G401 (cell line): Measurements from ENCODE around the gene SURF6. TPM values are rescaled to one million over a fixed set of nuclear protein-coding genes. Genes with fewer than 3 reads are reported as not detected.
A peak's percentile ranks its signal among the peaks of the same experiment; 100 is the strongest.
"Not testable (repeated sequence)": the region's sequence is repeated elsewhere in the genome, so short reads cannot be mapped to it uniquely, and the experiment has no call there.

Experiments
- DNase-seq: peaks from one replicate; pipeline ENCODE4 v3.0.0-alpha.2; 2015; ENCODE audit warnings: low spot score
- in situ Hi-C: cut with HindIII; loops from 2 replicates; pipeline ENCODE4 v1.10.0; 2016; ENCODE audit warnings: low sequenced_read_pairs, mixed read lengths
- total RNA-seq: library from RNA; depleted of rRNA; stranded (reverse); fragments of >200 nt; shearing (Covaris generic); gene quantifications from 2 replicates; pipeline ENCODE4 v1.2.3, GENCODE V29; 2014; rRNA removed

The SURF6 gene
- total RNA-seq: 23.3 and 40.6 TPM in 2 replicates

DNA sequence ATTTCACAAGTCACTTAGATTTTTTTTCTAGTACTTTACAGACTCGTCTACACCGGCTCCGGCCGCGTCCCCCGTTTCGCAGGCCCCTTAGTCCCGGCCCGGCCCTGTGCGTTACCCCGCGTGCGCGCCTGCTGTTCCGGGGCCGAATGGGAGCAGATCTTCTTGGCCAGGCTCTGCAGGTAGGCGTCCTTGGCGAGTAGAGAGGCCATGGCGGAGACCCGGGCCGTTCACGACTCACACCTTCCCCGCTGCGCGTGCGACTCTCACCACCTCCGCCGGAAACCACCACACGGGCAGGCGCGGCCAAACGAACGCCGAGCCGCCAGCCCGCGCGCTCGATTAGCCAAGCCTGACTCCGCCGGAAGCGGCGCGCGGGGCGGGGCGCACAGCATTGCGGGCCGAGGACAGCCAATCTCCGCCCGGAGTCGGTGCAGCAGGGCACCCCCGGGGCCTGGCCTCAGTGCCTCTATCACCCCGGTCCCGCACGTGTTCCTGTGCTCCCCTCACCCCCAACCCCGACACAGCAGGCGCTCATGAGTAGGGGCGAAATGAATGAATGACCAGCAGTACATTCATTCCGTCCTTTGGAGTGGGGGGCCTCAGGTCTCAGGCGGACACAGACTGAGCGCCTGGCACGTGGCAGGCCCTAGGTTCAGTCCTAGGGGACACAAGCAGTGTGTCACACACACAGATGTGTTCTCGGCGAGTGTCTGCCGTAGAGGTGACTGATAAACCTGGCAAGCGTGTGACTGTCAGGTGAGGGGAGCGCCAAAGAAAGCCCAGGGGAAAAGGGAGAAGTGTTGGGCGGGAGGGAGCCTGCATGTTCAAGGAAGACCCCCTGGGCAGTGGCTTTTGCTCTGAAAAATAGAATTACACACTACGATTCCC, at the start of gene SURF6:
Gene SURF6, minus strand, starts transcription at position 265 of the 888 bp plus-strand sequence. Its CDS starts 56 bp downstream, at position 209.
- peak; percentile 89 for DNase-seq
- in situ Hi-C loops: no loop called here

DNA sequence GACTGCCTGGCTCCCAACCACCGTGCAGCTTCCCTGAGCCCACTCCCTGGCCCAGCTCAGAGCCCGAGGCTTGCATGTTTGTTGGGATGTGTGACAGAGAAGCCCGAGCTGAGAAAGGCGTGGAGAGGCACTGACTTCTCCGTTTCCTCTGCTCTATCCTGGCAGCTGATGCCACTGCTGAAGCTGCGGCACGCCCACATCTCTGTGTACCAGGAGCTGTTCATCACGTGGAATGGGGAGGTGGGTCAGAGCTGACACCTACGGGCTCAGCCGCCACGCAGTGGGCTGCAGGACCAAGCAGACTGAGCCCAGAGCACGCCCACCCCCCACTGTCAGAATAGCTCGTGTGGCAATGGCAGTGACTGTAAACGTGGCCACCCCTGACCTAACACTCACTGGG, 49.5 kb upstream of the SURF6 start:
- no peak for DNase-seq
- in situ Hi-C loops: no loop called here

DNA sequence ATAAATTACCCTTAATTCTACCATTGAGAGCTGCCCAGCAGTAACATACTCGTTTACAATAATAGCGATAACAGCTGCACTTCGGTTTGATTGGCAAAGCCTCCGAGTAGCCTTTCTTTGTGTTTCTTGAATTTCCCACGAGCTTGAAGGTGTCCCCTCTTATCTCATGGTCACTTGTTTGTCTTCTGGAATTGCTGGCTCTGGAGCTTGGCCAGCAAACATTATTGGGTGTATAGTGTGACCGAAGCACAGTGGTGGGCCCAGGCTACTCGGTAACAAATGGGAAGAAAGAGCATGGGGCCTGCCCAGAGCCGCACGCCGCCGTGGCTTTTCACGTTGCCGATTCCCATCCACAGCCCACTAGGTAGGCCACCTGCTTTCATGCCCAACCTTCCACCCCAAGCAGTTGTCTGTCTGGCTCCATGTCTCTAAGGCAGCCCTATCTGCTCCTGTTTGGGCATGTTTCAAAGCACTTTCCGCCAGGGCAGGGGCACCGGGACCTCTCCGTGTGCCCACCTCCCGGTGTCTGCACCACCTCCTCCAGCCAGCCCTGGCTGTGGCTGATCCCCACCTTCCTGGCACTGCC, 48.8 kb upstream of the SURF6 start:
- no peak for DNase-seq
- in situ Hi-C loops: no loop called here

DNA sequence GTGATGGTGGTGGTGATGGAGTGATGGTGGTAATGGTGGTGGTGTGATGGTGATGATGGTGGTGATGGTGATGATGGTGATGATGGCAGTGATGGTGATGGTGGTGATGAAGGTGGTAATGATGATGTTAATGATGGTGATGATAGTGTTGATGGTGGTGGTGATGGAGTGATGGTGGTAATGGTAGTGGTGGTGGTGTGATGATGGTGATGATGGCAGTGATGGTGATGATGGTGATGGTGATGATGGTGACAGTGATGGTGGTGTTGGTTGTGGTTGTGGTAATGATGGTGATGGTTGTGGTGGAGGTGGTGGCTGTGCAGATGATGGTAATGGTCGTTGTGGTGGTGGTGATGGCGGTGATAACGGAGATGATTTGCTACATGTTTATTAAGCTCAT, 47.5 kb upstream of the SURF6 start:
- in situ Hi-C loops: no loop called here
- DNase-seq: no peak

DNA sequence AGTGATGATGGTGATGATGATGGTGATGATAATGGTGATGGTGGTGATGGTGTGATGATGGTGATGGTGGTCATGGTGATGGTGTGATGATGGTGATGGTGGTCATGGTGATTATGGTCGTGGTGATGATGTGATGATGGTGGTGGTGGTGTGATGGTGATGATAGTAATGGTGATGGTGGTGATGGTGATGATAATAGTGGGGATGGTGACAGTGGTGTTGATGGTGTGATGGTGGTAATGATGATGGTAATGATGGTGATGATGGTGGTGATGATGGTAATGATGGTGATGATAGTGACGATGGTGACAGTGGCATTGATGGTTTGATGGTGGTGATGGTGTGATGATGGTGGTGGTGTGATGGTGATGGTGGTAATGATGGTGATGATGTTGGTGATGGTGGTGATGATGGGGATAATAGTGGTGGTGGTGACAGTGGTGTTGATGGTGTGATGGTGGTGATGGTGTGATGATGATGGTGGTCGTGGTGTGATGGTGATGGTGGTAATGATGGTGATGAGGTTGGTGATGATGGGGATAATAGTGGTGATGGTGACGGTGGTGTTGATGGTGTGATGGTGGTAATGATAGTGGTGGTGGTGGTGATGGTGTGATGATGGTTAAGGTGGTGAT, 46.6 kb upstream of the SURF6 start:
- in situ Hi-C loops: no loop called here
- DNase-seq: no peak

DNA sequence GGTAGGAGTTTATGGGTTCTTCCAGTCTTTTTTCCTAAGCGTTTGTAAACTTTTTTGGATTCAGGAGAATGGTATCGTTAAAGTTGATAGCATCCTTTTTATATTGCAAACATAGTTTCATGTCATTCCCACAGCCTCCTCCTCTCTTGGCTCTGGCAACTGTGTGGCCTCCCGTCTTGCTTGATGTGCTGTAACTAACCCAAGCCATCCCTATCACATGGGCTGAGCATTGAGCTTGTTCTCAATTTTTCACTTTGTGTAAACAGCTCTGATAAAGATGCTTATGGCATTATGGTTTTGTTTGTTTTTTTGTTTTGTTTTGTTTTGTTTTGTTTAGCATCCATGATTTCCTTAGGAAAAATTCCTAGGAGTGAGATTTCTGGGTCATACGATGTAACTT, 44.7 kb upstream of the SURF6 start:
- DNase-seq: no peak
- in situ Hi-C loops: no loop called here

DNA sequence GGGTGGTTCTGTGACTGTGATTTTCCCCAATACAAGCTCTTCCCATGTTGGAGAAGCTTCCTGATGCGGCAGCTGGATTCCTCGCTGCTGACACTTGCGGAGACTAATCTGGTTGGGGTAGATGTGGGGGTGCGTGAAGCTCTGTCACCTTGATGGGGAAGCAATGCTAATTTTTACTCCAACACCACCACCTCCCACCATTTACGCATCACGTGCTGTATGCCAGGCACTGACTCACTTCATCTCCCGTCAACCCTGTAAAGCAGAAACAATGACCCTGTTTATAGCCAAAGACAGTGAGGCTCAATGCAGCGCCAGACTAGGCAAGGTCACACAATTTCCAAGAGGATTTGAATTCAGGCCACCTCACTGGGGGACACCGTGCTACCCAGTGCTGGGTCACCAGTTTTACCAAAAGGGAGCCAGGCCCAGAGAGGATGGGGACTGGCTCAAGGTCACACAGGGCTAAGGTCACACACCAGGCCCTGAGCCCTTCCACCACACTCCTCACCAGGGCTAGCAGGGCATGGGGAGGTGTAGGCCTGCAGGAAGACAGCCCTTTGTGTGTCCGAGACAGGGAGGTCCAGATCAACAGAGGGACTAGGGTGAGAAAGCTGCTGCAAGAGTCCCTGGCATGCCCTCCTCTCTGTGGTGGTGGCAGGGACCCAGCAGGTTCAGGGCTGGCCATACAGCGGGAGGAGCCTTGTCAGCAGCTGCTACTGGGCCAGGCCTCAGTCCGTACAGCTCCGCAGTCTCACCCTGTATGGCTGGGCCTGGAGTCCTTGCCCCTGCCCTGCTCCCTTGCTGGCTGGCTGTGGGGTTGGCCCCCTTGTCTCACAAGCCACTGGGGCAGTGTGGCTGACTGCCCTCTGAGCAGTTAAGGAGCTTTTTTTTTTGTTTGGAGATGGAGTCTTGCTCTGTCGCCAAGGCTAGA, 43.4 kb upstream of the SURF6 start:
- no peak for DNase-seq
- in situ Hi-C loops: loop anchor here (5.0 kb wide), 1 partner anchor 38 kb away; the partner anchor contains the start of gene REXO4

DNA sequence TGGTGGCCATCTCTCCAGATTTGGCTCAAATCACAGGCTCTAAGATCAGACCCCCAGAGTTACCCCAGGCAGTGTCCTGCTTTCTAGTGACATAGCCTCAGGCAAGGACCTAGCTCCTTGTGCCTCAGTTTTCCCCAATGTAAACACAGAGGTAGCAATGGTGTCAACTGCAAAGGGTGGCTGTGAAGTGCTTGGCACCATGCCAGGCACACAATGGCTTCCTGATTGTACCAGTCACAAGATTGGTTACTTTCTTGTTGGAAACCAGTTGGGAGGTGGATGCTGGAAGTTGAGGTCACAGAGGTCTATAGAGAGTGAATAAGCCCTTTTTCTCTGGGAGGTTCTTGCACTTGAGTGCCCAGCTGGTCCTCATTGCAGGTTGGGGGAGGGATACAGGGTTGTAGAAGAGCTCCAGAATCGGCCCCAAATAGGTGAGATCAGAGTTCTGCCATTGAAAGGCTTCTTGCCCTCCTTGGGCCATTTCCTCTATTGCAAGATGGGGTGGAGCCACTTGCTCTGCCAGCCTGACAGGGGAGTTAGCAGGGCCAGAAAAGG, 42.5 kb upstream of the SURF6 start:
- in situ Hi-C loops: loop anchor here (5.0 kb wide), 1 partner anchor 39 kb away; the partner anchor contains the start of gene REXO4
- no peak for DNase-seq

DNA sequence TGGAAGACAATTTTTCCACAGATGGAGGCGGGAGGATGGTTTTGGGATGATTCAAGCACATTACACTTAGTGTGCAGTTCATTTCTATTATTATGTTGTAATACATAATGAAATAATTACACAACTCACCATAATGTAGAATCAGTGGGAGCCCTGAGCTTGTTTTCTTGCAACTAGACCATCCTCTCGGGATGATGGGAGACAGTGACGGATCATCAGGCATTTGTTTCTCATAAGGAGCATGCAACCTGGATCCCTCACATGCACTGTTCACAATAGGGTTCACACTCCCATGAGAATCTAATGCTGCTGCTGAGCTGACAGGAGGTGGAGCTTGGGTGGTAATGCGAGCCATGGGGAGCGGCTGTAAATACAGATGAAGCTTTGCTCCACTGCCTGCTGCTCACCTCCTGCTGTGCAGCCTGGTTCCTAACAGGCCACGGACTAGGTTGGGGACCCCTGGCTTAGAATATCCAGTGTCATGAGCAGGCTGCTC, 41.8 kb upstream of the SURF6 start:
- in situ Hi-C loops: loop anchor here (5.0 kb wide), 1 partner anchor 40 kb away; the partner anchor contains the start of gene REXO4
- no peak for DNase-seq

DNA sequence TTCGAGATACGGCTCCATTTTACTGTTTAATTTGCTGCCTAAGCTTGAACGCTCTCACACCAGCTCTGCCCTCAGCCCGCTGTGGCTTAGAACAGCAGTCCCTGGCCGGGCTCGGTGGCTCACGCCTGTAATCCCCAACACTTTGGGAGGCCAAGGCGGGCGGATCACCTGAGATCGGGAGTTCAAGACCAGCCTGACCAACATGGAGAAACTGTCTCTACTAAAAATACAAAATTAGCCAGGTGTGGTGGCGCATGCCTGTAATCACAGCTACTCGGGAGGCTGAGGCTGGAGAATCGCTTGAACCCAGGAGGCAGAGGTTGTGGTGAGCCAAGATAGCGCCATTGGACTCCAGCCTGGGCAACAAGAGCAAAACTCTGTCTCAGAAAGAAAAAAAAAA, 41.3 kb upstream of the SURF6 start:
- in situ Hi-C loops: loop anchor here (5.0 kb wide), 1 partner anchor 40 kb away; the partner anchor contains the start of gene REXO4
- DNase-seq: not testable (repeated sequence)

DNA sequence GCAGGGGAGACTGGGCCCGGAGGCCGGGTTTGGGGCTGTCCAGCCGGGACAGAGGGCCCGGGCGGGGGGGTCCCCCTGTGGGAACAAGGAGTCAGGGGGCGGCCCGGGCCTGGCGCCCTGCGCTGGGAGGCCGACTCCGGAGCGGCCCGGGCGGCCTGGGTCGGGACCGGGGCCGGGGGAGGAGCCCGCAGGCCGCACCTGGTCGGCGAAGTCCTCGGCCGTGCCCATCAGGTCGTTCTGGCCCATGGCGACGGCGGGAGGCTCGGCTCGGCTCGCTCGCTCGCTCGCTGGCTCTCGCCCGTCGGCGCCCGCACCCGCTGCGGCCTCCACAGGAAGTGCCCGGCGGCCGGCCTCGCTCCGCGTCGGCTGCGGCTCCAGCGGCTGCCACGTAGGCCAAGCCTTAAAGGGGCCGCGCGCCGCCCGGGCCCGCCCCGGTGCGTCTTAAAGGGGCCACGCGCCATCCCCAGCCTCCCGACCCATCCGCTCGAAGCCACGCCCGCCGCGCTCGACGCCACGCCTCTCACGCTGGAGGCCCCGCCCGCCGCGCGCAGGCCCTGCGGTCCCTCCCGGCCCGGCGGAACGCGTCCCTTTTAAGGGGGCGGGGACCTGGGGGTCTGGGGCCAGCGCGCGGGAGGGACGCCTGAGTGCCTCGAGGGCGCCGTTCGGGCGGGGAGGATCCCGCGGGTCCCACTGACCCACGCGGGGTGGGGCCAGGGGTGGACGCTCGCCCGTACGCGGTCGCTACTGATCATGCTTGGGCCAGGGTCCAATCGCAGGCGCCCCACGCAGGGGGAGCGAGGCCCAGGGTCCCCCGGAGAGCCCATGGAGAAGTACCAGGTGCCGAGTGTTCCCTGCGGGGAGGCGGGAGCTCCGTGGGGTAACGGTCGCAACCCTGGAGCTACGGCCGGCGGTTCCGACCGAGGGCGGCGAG, 40.0 kb upstream of the SURF6 start, which contains the start of the genes STKLD1 and SURF4:
Gene STKLD1, plus strand, starts transcription at position 643 of the 931 bp plus-strand sequence. Its CDS starts 108 bp downstream, at position 751.
Gene SURF4, minus strand, starts transcription at position 337 of the 931 bp plus-strand sequence. Its CDS starts 91 bp downstream, at position 246.
- DNase-seq: peak; percentile 95
- in situ Hi-C loops: loop anchor here (5.0 kb wide), 1 partner anchor 41 kb away; the partner anchor contains the start of gene REXO4

DNA sequence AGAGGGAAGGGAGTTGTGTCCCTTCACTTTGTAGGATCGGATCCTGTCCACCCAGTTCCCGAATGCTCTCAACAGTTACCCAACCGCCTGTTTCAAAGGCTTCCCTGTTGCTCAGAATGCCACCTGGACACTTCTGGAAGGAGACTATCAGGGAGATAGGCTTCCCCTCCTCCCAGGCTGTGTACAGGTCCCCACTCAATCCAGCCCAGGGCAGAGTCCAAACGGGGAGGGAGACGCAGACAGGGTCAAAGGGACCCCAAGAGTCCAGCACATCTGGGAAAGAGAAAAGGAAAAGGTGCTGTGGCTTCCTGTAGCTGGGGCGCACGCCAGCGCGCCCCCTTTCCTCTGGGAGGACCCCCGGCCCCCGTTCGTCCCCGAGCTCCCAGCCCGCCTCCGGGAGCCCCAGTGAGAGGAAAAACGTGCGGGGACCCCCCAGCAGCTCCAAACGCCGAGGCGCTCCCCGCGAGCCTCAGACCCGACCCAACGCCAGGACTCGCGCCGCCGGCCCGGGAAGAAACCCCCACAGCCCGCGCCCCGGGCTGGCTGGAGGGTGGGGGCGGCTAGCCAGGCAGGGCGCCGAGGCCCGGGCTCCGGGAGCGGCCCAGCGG, 39.2 kb upstream of the SURF6 start:
- no peak for DNase-seq
- in situ Hi-C loops: loop anchor here (5.0 kb wide), 1 partner anchor 42 kb away; the partner anchor contains the start of gene REXO4

DNA sequence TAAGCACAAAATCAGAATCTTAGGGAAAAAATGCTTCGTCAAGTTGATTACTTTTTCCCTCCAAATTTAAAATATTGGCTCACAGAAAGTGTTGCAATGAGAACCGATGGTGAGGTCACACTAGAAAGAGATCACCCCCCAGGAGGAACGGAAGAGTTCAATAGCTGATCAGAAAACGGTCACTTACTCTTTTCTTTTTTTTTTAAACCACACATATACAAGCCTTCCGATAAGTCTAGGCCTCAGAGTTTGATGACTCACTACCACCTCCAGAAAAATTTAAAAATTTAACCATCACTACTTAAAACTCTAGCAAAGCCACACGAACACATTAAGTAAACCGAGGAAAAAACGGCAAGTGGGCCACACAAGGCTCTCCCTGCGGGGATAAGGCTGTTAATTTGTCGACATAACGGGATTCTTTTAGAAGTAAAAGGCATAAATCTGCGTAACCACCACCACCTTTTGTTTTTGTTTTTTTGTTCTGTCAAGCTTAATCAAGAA, 38.7 kb upstream of the SURF6 start:
- no peak for DNase-seq
- in situ Hi-C loops: loop anchor here (5.0 kb wide), 1 partner anchor 43 kb away; the partner anchor contains the start of gene REXO4

DNA sequence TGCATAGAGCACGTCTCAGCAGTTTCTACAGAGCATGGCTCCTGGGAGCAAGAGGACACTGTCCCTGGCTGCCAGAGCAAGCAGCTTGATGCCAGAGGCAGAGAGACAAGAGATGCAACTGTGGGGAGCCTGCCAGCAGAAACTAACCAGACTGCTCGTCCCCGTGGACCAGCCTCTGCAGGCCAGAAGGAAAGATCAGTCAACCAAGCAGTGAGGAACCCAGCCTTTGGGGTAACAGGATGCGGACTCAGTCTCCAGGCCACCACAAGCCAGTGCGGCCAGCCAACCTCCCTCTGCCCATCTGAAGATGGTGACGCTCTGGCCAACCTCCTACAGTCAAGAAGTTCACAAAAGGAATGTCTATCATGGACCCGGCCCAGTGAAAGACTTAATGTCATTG, 36.2 kb upstream of the SURF6 start:
- in situ Hi-C loops: no loop called here

DNA sequence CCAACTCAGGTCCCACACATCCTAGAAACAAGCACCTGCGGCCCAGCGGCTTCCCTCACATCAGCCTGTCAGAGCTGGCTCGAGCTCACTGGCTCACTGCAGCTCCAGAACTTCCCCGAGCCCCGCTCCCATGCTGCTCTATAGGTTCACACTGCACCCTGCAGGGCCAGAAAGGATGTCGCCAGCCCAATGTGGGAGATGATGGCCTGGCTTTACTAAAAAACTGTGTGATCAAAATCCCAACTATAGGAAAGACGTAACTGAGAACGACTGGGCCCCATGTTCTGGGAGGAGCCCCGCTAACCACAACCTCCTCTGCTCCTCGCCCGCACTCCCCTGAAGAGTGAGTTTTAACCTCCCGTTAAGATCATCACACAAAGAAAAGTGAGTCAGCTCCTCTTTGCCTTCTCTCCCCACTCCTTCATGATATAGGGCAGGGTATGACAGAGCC, 35.3 kb upstream of the SURF6 start:
- DNase-seq: no peak
- in situ Hi-C loops: no loop called here

More for the DNA sequence above, 36.2 kb upstream of the SURF6 start:
- DNase-seq: no peak

DNA sequence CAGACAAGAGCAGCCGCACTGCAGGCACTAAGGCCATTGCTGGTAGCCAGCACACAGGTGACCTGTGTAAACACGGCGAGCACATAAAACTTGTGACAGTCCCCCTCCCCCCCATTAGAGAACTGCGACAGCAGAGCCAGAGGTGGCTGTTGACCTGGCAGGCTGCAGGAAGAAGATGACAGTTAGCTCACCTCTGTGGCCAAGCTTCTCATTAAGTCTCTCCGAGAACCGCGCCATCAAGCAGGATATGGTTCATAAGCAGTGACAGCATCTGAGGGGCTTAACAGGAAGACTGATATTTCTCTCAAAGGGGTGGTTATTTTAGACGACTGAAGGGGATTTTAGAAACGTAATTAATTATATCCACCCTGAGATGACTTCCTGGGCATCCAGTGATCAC, 34.7 kb upstream of the SURF6 start:
- in situ Hi-C loops: no loop called here
- DNase-seq: no peak
